ENCODE measurements around the gene EHHADH.

Gene EHHADH

DNA sequence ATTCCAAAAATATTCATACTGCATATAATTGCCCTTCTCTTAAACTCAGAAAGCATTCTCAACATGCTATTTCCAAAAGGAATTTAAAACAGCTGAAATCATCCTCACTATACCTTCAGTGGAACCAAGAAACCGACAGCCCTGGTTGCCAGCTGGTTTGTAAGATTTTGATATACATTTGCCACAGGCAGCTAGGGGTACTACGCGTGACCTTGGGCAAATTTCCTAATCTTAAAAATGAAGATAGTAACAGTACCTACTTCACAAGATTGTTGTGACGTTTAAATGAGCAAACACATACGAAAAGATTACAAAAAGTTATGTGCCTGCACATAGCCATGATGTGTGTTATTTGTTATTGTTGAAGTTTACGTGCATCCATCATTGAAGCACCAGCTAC lies 108.3 kb downstream of the EHHADH start:
- DNase-seq (ENCODE audit: low read depth) = no peak

DNA sequence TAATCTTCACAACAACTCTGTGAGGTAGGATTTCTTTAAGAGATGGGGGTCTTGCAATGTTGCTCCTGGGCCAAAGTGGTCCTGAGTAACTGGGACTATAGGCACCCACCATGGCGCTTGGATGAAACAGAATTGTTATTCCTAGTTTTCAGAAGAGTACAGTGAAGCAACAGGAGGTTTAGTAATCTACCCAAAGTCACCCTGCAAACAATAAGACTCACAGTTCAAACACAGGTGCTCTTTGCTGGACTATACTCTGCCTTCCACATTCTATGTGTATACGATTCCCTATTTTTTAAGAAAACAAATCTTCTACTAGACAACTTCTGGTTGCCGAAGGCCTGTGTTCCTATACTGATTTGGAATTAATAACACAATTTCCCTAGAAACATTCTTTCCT lies 109.1 kb downstream of the EHHADH start:
- DNase-seq (ENCODE audit: low read depth) = no peak
